T-helper 2 cell treated with Interferon-gamma antibody and Interleukin-4, amounts not matched to agents 5 μg/mL and 100 μg/mL, for 36 hours (primary cell): Measurements from ENCODE around the gene CEP250.
"Not testable (repeated sequence)": the region's sequence is repeated elsewhere in the genome, so short reads cannot be mapped to it uniquely, and the experiment has no call there.

Experiments used
- DNase-seq: peaks from one replicate; pipeline ENCODE4 v3.0.0; 2021; ENCODE audit warnings: low spot score
- H3K27ac Mint-ChIP-seq: one replicate; pipeline ENCODE4 v1.8.0; 2021; ENCODE audit warnings: mild to moderate bottlenecking, mixed read lengths
- H3K27me3 Mint-ChIP-seq: one replicate; pipeline ENCODE4 v1.8.0; 2021; ENCODE audit warnings: low read depth, mixed read lengths
- H3K36me3 Mint-ChIP-seq: one replicate; pipeline ENCODE4 v1.8.0; 2021; ENCODE audit warnings: low read depth, mixed read lengths
- H3K4me1 Mint-ChIP-seq: one replicate; pipeline ENCODE4 v1.8.0; 2021; ENCODE audit warnings: low read depth, mixed read lengths
- H3K4me3 Mint-ChIP-seq: one replicate; pipeline ENCODE4 v1.8.0; 2022; ENCODE audit warnings: mild to moderate bottlenecking, moderate library complexity, mixed read lengths
- H3K9me3 Mint-ChIP-seq: one replicate; pipeline ENCODE4 v1.8.0; 2021; ENCODE audit warnings: mixed read lengths

CEP250 gene

DNA sequence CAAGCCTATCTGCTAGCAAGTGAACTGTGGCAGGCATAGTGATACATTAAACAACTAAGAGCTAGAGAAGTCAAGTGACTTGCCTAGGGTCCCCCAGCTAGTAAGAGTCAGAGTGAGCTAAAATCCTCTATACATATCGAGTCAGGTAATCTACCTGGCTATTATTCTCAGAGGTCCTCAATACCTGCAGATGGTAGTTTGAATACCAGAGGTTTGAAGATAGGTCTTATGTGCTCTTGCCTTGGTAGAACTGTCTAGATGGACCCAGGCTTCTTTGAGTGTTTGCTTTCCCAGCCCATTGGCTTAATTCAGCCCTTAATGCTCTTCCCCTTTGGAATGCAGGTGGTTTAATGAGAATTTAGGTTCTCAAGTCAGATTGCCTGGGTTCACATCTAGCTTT, 87.6 kb downstream of the CEP250 start:
- Mint-ChIP-seq H3K36me3 (peaks cover 3% of the 10 kb centered on the region), H3K27ac (no peak overlapping the region), H3K27me3 (no peaks in the 10 kb centered on the region), H3K4me3 (peak overlapping the region; percentile 89), H3K9me3 (no peaks in the 10 kb centered on the region), H3K4me1 (peaks cover 12% of the 10 kb centered on the region)
- DNase-seq, result no peak

DNA sequence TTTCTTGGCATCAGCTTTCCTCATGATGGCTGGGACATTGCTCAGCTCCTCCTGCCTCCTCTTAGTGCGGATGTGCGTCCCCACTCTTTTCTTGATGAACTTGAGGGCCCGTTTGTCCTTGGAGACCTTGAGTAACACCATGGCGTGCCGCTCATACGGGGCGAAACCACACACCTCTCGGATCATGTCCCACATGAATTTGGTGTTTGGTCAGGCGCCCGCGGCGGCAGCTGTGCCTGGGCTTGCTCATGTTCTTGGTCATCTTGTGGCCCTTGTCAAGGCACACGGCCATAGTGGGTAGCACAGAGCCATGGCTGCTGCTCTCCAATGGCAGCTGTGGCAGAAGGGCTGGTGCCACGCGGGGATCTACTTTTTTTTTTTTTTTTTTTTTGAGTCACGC, 89.0 kb downstream of the CEP250 start:
- H3K9me3 Mint-ChIP-seq, result no peaks in the 10 kb centered on the region
- DNase-seq, result no peak
- H3K36me3 Mint-ChIP-seq, result peaks cover 7% of the 10 kb centered on the region
- H3K4me3 Mint-ChIP-seq, result no peak overlapping the region
- H3K4me1 Mint-ChIP-seq, result peaks cover 12% of the 10 kb centered on the region
- H3K27ac Mint-ChIP-seq, result no peak overlapping the region
- no peaks in the 10 kb centered on the region for H3K27me3 Mint-ChIP-seq

- H3K27me3 Mint-ChIP-seq, H3K9me3 Mint-ChIP-seq, H3K36me3 Mint-ChIP-seq, H3K27ac Mint-ChIP-seq, DNase-seq, H3K4me3 Mint-ChIP-seq: not testable (repeated sequence)
- peaks cover 12% of the 10 kb centered on the region for H3K4me1 Mint-ChIP-seq
Measured at GRCh38 chr20:35544941-35545340, 89.5 kb downstream of the CEP250 start.

- Mint-ChIP-seq H3K4me1 (peaks cover 11% of the 10 kb centered on the region), H3K36me3 (peaks cover 11% of the 10 kb centered on the region), H3K27ac (no peak overlapping the region), H3K4me3 (no peak overlapping the region), H3K27me3 (no peaks in the 10 kb centered on the region), H3K9me3 (no peaks in the 10 kb centered on the region)
- DNase-seq, result no peak
Measured at GRCh38 chr20:35546127-35546526, 90.7 kb downstream of the CEP250 start.

GRCh38 chr20:35547329-35547728, 91.9 kb downstream of the CEP250 start:
- Mint-ChIP-seq H3K9me3 (no peaks in the 10 kb centered on the region), H3K4me3 (no peak overlapping the region), H3K4me1 (peaks cover 8% of the 10 kb centered on the region), H3K36me3 (peaks cover 11% of the 10 kb centered on the region), H3K27me3 (no peaks in the 10 kb centered on the region), H3K27ac (no peak overlapping the region)
- no peak for DNase-seq

- no peaks in the 10 kb centered on the region for H3K27me3 Mint-ChIP-seq
- H3K4me3 Mint-ChIP-seq, result no peak overlapping the region
- H3K36me3 Mint-ChIP-seq, result peaks cover 13% of the 10 kb centered on the region
- H3K27ac Mint-ChIP-seq, result no peak overlapping the region
- no peaks in the 10 kb centered on the region for H3K4me1 Mint-ChIP-seq
- DNase-seq, result no peak
- H3K9me3 Mint-ChIP-seq, result no peaks in the 10 kb centered on the region
Measured at GRCh38 chr20:35551503-35551902, 96.1 kb downstream of the CEP250 start.

GRCh38 chr20:35552914-35553313, 97.5 kb downstream of the CEP250 start:
- Mint-ChIP-seq H3K27me3 (no peaks in the 10 kb centered on the region), H3K9me3 (no peaks in the 10 kb centered on the region), H3K4me3 (no peak overlapping the region), H3K4me1 (no peaks in the 10 kb centered on the region), H3K27ac (no peak overlapping the region), H3K36me3 (peaks cover 15% of the 10 kb centered on the region)
- no peak for DNase-seq

DNA sequence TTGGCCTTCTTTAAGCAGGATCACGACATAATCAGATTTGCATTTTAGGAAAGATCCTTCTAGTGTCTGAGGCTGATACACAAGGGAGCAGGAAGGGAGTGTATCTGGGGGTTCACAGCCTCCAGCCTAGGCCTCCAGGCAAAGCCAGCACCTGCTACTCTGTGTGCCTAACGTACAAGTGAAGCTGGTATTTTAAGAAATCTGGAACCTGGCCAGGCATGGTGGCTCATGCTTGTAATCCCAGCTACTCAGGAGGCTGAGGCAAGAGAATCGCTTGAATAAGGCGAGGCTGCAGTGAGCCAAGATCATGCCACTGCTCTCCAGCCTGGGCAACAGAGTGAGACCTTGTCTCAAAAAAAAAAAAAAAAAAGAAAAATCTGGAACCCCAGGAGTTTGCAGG, 100.1 kb downstream of the CEP250 start:
- DNase-seq, H3K9me3 Mint-ChIP-seq, H3K27ac Mint-ChIP-seq, H3K27me3 Mint-ChIP-seq, H3K4me3 Mint-ChIP-seq, H3K36me3 Mint-ChIP-seq, H3K4me1 Mint-ChIP-seq: not testable (repeated sequence)

GRCh38 chr20:35555951-35556645, 100.7 kb downstream of the CEP250 start:
- Mint-ChIP-seq H3K9me3 (no peaks in the 10 kb centered on the region), H3K36me3 (peaks cover 7% of the 10 kb centered on the region), H3K27me3 (no peaks in the 10 kb centered on the region), H3K4me1 (no peaks in the 10 kb centered on the region), H3K4me3 (no peak overlapping the region), H3K27ac (no peak overlapping the region)
- DNase-seq, result no peak

- H3K27ac Mint-ChIP-seq, result no peak overlapping the region
- peaks cover 7% of the 10 kb centered on the region for H3K36me3 Mint-ChIP-seq
- H3K4me1 Mint-ChIP-seq, result no peaks in the 10 kb centered on the region
- H3K4me3 Mint-ChIP-seq, result no peak overlapping the region
- no peaks in the 10 kb centered on the region for H3K27me3 Mint-ChIP-seq
- DNase-seq, result no peak
- no peaks in the 10 kb centered on the region for H3K9me3 Mint-ChIP-seq
Measured at GRCh38 chr20:35556871-35557270, 101.5 kb downstream of the CEP250 start.

- H3K4me3 Mint-ChIP-seq, result no peak overlapping the region
- no peaks in the 10 kb centered on the region for H3K4me1 Mint-ChIP-seq
- no peaks in the 10 kb centered on the region for H3K9me3 Mint-ChIP-seq
- H3K27me3 Mint-ChIP-seq, result no peaks in the 10 kb centered on the region
- H3K36me3 Mint-ChIP-seq, result peaks cover 7% of the 10 kb centered on the region
- no peak overlapping the region for H3K27ac Mint-ChIP-seq
- DNase-seq, result no peak
Measured at GRCh38 chr20:35558451-35558850, 103.1 kb downstream of the CEP250 start.

GRCh38 chr20:35559042-35559693, 103.8 kb downstream of the CEP250 start:
- no peaks in the 10 kb centered on the region for H3K4me1 Mint-ChIP-seq
- H3K36me3 Mint-ChIP-seq, result peaks cover 7% of the 10 kb centered on the region
- no peak overlapping the region for H3K4me3 Mint-ChIP-seq
- no peak overlapping the region for H3K27ac Mint-ChIP-seq
- no peaks in the 10 kb centered on the region for H3K27me3 Mint-ChIP-seq
- no peaks in the 10 kb centered on the region for H3K9me3 Mint-ChIP-seq
- no peak for DNase-seq

- Mint-ChIP-seq H3K36me3 (peaks cover 4% of the 10 kb centered on the region), H3K27ac (no peak overlapping the region), H3K9me3 (no peaks in the 10 kb centered on the region), H3K4me1 (no peaks in the 10 kb centered on the region), H3K4me3 (no peak overlapping the region), H3K27me3 (no peaks in the 10 kb centered on the region)
- no peak for DNase-seq
Measured at GRCh38 chr20:35560105-35560511, 104.7 kb downstream of the CEP250 start.

GRCh38 chr20:35560541-35560940, 105.1 kb downstream of the CEP250 start:
- Mint-ChIP-seq H3K4me1 (no peaks in the 10 kb centered on the region), H3K36me3 (peaks cover 4% of the 10 kb centered on the region), H3K27ac (no peak overlapping the region), H3K27me3 (no peaks in the 10 kb centered on the region), H3K9me3 (no peaks in the 10 kb centered on the region), H3K4me3 (no peak overlapping the region)
- no peak for DNase-seq

DNA sequence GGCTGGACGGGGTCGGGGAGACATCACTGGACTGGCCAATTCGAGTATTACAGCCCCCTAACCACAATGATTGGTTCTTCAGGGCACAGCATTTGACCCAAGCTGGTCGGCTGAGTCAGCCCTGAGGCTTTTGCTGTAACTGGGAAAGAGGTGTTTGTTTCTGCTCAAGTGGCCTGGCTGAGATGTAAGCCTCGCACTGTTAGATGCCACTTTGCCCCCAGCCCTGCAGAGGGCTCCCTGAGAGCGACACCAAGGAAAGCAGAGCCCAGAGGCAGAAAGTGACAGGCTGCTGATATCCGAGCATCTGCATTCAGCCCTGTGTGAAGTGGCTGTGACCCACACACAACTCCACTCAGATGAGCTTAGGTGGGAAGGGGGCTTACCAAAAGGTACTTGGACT, 105.9 kb downstream of the CEP250 start:
- no peak overlapping the region for H3K4me3 Mint-ChIP-seq
- no peak overlapping the region for H3K27ac Mint-ChIP-seq
- H3K27me3 Mint-ChIP-seq, result no peaks in the 10 kb centered on the region
- DNase-seq, result no peak
- no peaks in the 10 kb centered on the region for H3K9me3 Mint-ChIP-seq
- H3K36me3 Mint-ChIP-seq, result peaks cover 4% of the 10 kb centered on the region
- no peaks in the 10 kb centered on the region for H3K4me1 Mint-ChIP-seq
